Loucy (cell line): ENCODE measurements around the gene RNPS1.

Experiments
- CTCF ChIP-seq: fragments of 200-600 bp; sonication (generic); conservative IDR thresholded peaks from 2 replicates; pipeline ENCODE4 v1.5.1; 2014; ENCODE audit warnings: mild to moderate bottlenecking, antibody characterized with exemption, low read length
- EZH2phosphoT487 ChIP-seq: fragments of 200-600 bp; IDR thresholded peaks from 2 replicates; pipeline ENCODE4 v1.6.1; 2018; ENCODE audit warnings: antibody characterized with exemption, mild to moderate bottlenecking, moderate library complexity, borderline replicate concordance

DNA sequence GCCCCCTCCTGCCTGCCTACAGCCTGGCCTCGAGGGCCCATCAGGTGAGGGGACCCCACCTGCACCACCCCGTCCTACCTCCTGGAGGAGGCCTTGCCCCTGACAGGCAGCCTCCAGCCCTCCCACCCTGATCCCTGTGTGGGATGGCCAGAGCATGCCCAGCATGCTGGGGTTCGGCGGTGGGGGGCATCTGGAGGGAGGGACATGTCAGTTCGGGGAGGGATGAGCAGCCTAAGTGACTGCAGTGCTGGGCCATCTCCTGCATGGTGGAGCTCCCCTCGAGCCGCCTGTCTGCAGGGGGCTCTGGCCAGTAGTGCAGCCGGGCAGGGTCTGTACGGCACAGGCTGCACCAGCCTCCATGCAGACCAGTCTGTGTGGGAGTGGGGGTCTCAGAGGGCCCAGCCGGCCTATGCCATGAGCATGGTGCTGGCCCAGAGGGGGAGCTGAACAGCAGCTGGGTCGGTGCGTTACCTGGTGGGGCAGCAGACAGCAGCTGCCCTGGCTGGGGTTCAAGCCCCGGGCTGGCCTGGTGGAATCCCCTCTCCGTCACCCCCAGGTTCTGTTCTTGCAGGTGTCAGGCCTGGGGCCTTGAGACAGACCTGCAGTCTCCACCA lies 4.0 kb upstream of the RNPS1 start:
- TF ChIP-seq CTCF, result no peak
- TF ChIP-seq EZH2phosphoT487, result no peak
